Jurkat, Clone E6-1 (cell line): ENCODE measurements around the gene MKRN2OS.
A peak's percentile ranks its signal among the peaks of the same experiment; 100 is the strongest.
"Not testable (repeated sequence)": the region's sequence is repeated elsewhere in the genome, so short reads cannot be mapped to it uniquely, and the experiment has no call there.

Experiments
- DNase-seq: peaks from one replicate; pipeline ENCODE4 v3.0.0-alpha.2; 2011; ENCODE audit warnings: low read depth, low spot score
- H3K4me3 ChIP-seq: 2 replicates; pipeline ENCODE4 v1.5.1; 2011; ENCODE audit warnings: mild to moderate bottlenecking, low read length, control low read depth, moderate library complexity

The MKRN2OS gene

GRCh38 chr3:12568747-12569146 lies 23.4 kb upstream of the MKRN2OS start:
- H3K4me3 ChIP-seq, result no peak overlapping the region
- no peak for DNase-seq

GRCh38 chr3:12566976-12567375 lies 21.7 kb upstream of the MKRN2OS start:
- no peak overlapping the region for H3K4me3 ChIP-seq

GRCh38 chr3:12562451-12562850 lies 17.2 kb upstream of the MKRN2OS start:
- no peak for DNase-seq
- H3K4me3 ChIP-seq, result no peak overlapping the region

More at GRCh38 chr3:12566976-12567375, 21.7 kb upstream of the MKRN2OS start:
- DNase-seq, result no peak

GRCh38 chr3:12561397-12561796 lies 16.1 kb upstream of the MKRN2OS start:
- DNase-seq, result no peak
- no peak overlapping the region for H3K4me3 ChIP-seq

GRCh38 chr3:12560505-12561190 lies 15.3 kb upstream of the MKRN2OS start:
- no peak for DNase-seq
- no peak overlapping the region for H3K4me3 ChIP-seq

GRCh38 chr3:12559520-12559919 lies 14.2 kb upstream of the MKRN2OS start:
- H3K4me3 ChIP-seq, result no peak overlapping the region
- no peak for DNase-seq

- no peak overlapping the region for H3K4me3 ChIP-seq
- no peak for DNase-seq
These were observed 13.4 kb upstream of the MKRN2OS start for GRCh38 chr3:12558706-12559105.

- DNase-seq, result no peak
- peak overlapping the region; percentile 69 for H3K4me3 ChIP-seq
These were observed 12.3 kb upstream of the MKRN2OS start for GRCh38 chr3:12557473-12558100.

GRCh38 chr3:12556690-12557472 lies 11.6 kb upstream of the MKRN2OS start, which contains the start of gene MKRN2:
Gene MKRN2, plus strand, starts transcription at chr3:12557087. Its CDS starts 64 bp downstream, at chr3:12557151.
- H3K4me3 ChIP-seq, result peak within 1 kb of the TSS; percentile 69
- DNase-seq, result peak; percentile 72

- H3K4me3 ChIP-seq, result peak overlapping the region; percentile 69
- no peak for DNase-seq
These were observed 11.0 kb upstream of the MKRN2OS start for GRCh38 chr3:12556314-12556689.

GRCh38 chr3:12553921-12554391 lies 8.7 kb upstream of the MKRN2OS start:
- H3K4me3 ChIP-seq, result peak overlapping the region; percentile 53
- DNase-seq, result no peak

- H3K4me3 ChIP-seq, result no peak overlapping the region
- no peak for DNase-seq
These were observed 4.9 kb upstream of the MKRN2OS start for GRCh38 chr3:12549971-12550760.

GRCh38 chr3:12544652-12545472 lies 437 bp downstream of the MKRN2OS start:
- DNase-seq, result no peak
- no peak overlapping the region for H3K4me3 ChIP-seq

- DNase-seq, result not testable (repeated sequence)
These were observed 1.8 kb downstream of the MKRN2OS start for GRCh38 chr3:12543497-12543896.

GRCh38 chr3:12541625-12542024 lies 3.7 kb downstream of the MKRN2OS start:
- no peak overlapping the region for H3K4me3 ChIP-seq
- DNase-seq, result no peak

More at GRCh38 chr3:12543497-12543896, 1.8 kb downstream of the MKRN2OS start:
- H3K4me3 ChIP-seq, result not testable (repeated sequence)

GRCh38 chr3:12536423-12536822 lies 8.9 kb downstream of the MKRN2OS start:
- DNase-seq, result no peak
- H3K4me3 ChIP-seq, result no peak overlapping the region

GRCh38 chr3:12532182-12532581 lies 13.1 kb downstream of the MKRN2OS start:
- DNase-seq, result no peak
- H3K4me3 ChIP-seq, result no peak overlapping the region

- no peak overlapping the region for H3K4me3 ChIP-seq
- no peak for DNase-seq
These were observed 17.5 kb downstream of the MKRN2OS start for GRCh38 chr3:12527757-12528143.
